Astrocyte of the spinal cord (primary cell): ENCODE data around the gene ZNF573.
"Not testable (repeated sequence)": the region's sequence is repeated elsewhere in the genome, so short reads cannot be mapped to it uniquely, and the experiment has no call there.

ENCODE experiments used
- DNase-seq: peaks from one replicate; pipeline ENCODE4 v3.0.0; 2011; ENCODE audit warnings: low read depth, low spot score
- H3K4me3 ChIP-seq: 2 replicates; pipeline ENCODE4 v1.5.1; 2011; ENCODE audit warnings: low read depth, mild to moderate bottlenecking, low read length, moderate library complexity
- in situ Hi-C: cut with HindIII; loops from 2 replicates; pipeline ENCODE4 v1.10.0; 2017; ENCODE audit warnings: low sequenced_read_pairs
- TF ChIP-seq, protein P1 (sequence below): IDR thresholded peaks from 2 replicates; pipeline ENCODE4 v1.5.1; 2012; ENCODE audit warnings: low read depth, mild to moderate bottlenecking, low read length, inconsistent platforms

The ZNF573 gene

DNA sequence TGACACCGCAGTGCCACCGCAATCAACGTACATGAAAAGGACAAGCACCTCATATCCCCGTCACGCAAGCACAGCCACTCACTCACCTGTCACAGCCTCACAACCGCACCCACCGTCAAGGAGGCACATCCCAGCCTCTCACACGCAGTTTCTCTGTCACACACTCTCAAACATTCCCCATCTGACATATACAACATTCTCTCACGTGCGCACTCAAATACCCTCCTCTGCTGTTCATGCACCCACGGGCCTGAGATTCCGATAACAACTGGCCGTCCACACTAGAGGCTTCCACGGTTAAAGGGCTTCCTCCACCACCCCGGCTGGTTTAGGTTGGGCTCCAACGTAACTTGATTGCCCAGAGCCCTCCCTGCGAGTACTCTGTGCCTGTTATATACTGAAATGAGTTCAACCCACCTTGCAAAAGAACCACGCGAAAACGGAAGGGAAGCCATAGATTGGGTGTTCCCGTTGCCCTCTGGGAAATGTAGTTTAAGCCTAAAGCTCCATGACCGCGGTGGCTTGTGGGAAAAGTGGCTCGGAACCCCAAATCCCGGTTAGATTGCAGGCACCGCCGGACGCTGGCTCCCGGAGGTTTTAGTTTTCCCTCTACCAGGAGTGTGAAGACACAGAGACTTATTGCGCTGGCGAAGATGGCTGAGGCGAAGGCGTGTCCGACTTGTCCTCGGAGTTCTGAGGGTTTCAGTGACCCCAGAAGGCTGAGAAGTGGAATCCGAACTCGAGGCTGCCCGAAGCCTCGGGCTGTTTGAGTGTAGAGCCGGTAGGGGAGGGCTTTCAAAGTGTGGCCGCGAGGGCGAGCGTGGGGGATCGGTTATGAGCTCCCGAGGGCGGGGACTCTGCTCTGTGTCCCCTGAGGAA lies at the start of gene ZNF573:
Gene ZNF573 (minus strand): TSS at position 460 of the 879 bp plus-strand sequence. CDS start 5,857 bp downstream, outside the sequence.
- in situ Hi-C loops = no loop called here
- peak; percentile 90 for DNase-seq
- TF ChIP-seq, protein P1, sequence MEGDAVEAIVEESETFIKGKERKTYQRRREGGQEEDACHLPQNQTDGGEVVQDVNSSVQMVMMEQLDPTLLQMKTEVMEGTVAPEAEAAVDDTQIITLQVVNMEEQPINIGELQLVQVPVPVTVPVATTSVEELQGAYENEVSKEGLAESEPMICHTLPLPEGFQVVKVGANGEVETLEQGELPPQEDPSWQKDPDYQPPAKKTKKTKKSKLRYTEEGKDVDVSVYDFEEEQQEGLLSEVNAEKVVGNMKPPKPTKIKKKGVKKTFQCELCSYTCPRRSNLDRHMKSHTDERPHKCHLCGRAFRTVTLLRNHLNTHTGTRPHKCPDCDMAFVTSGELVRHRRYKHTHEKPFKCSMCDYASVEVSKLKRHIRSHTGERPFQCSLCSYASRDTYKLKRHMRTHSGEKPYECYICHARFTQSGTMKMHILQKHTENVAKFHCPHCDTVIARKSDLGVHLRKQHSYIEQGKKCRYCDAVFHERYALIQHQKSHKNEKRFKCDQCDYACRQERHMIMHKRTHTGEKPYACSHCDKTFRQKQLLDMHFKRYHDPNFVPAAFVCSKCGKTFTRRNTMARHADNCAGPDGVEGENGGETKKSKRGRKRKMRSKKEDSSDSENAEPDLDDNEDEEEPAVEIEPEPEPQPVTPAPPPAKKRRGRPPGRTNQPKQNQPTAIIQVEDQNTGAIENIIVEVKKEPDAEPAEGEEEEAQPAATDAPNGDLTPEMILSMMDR = peak; percentile 32
- peak within 1 kb of the TSS; percentile 60 for H3K4me3 ChIP-seq

DNA sequence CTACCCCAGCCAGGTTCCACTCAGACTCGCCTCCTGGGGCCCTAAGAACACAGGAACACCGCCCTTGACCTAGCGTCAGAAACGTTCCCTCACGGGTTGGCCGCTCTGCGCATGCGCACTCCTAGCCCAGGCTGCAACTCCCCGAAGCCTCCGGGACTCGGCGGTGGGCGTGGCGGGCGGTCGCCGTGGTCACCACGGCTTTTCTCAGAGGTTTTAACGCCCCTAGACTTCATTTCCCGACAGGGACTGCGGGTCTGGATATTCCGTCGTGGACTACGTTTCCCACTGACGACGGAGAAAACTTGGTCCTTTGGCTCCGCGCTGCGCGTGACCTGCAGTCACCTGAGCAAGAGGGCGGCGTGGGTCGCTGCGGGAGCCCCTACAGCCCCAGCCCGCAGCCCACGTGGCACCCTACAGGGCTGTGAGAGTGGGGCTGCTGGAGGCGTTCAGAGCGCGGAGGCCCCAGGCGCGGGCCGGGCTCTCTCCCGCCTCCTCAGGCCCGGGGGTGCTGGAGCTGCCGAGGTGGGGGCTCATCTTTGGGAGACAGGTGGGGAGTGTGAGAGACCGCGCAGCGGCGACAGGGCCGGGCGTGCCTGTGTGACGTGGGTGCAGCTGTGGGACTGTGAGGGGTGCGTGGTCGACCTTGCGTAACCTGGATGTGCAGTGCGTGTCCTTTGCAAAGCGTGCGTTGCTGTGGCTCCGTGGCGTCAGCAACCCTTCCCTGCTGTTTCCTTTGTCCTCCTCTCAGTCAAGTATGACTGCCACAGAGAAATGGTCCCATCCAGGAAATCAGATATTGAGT lies 38.0 kb upstream of the ZNF573 start:
- DNase-seq = peak; percentile 45
- in situ Hi-C loops = no loop called here
- TF ChIP-seq, protein P1 = no peak
- peak overlapping the region; percentile 47 for H3K4me3 ChIP-seq

DNA sequence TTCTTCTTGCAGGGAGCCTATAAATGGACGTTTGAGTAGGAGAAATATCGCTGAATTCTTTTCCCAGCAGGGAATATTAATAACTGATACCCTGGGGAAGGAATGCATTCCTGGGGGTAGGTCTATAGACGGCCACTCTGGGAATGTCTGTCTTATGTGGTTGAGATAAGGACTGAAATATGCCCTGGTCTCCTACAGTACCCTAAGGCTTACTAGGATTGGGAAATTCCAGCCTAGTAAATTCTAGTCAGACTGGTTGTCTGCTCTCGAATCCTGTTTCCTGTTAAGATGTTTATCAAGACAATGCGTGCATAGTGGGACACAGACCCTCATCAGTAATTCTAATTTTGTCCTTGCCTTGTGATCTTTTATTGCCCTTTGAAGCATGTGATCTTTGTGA lies 36.2 kb upstream of the ZNF573 start:
- H3K4me3 ChIP-seq, in situ Hi-C loops, DNase-seq: not testable (repeated sequence)

DNA sequence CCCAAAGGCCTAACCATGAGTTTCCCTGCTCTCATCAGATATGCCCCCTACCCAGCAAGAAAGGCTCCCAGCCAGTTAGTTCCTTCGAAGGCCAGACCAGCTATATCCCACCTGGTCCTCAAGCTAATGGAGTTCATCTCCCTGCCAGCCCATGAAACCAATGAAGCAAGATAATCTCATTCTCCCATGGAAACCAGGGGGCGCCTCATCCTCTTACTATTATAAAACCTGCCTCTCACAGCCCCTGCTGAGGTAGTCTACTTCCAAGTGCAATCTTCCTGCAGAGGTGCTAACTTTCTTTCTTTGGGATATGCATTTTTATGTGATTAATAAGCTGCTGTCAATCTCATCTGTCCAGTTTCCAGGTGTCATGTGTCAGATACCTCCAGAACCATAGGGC lies 34.0 kb upstream of the ZNF573 start:
- DNase-seq = no peak
- no peak overlapping the region for H3K4me3 ChIP-seq
- in situ Hi-C loops = no loop called here
- TF ChIP-seq, protein P1 = no peak

DNA sequence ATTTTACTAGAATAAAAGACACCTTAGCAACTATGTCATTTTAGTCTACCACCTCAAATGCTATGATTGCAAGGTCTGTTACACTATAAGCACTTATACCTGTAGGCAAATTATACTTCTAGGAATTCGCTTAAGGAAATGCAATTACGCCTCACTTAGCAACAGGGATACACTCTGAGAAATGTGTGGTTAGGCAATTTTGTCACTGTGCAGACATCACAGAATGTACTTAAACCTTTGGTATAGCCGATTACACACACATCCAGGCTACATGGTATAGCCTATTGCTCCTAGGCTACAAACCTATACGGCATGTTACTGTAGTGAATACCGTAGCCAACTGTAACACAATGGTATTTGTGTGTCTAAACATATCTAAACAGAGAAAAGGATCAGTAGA lies 30.0 kb upstream of the ZNF573 start:
- no peak for DNase-seq
- in situ Hi-C loops = no loop called here
- TF ChIP-seq, protein P1 = no peak
- no peak overlapping the region for H3K4me3 ChIP-seq

DNA sequence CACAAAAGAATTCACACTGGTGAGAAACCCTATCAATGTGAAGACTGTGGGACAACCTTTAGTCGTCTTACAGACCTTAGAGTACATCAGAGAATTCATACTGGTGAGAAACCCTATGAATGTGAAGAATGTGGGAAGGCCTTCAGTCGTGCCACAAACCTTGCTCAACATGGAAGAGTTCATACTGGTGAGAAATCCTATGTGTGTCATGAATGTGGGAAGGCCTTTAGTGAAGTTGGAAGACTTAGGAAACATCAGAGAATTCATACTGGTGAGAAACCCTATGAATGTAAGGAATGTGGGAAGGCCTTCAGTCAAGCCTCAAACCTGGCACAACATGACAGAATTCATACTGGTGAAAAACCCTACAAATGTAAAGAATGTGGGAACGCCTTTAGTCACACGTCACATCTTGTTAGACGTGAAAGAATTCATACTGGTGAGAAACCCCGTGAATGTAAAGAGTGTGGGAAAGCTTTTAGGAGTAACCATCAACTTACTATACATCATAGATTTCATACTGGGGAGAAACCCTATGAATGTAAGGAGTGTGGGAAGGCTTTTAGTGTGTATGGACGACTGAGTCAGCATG lies 24.0 kb upstream of the ZNF573 start:
- in situ Hi-C loops = no loop called here
- no peak overlapping the region for H3K4me3 ChIP-seq
- no peak for DNase-seq
- TF ChIP-seq, protein P1 = no peak
